Heart left ventricle (tissue), 16 donors: ENCODE data around the gene PATJ. TPM values are rescaled to one million over a fixed set of nuclear protein-coding genes. Genes with fewer than 3 reads are reported as not detected.
"Not testable (repeated sequence)": the region's sequence is repeated elsewhere in the genome, so short reads cannot be mapped to it uniquely, and the experiment has no call there.

Experiments used
- ATAC-seq, 4 donors: fragments of 200-7000 bp; cut with Tn5 transposase; one replicate each; pipeline ENCODE4 v1.9.1; 2020 to 2022; ENCODE audit warnings: moderate library complexity in 4 of 4, mild to moderate bottlenecking in 3 of 4, moderate number of reproducible peaks in 1 of 4
- DNase-seq, 5 donors: peaks; one replicate each; pipeline ENCODE4 v3.0.0-alpha.2; 2020
- H3K27ac ChIP-seq, 12 donors: fragments of 200-600 bp; sonication (generic) in 4 of 12; one replicate each; pipeline versions ENCODE4 v1.5.0 to v1.8.0; 2016 to 2022; ENCODE audit warnings: mild to moderate bottlenecking in 2 of 12
- H3K27me3 ChIP-seq, 9 donors: fragments of 200-600 bp; sonication (generic) in 2 of 9; one replicate each; pipeline versions ENCODE4 v1.5.1 to v1.8.0; 2016 to 2022; ENCODE audit warnings: mild to moderate bottlenecking in 3 of 9
- H3K36me3 ChIP-seq, 9 donors: fragments of 200-600 bp; sonication (generic) in 2 of 9; one replicate each; pipeline versions ENCODE4 v1.5.0 to v1.8.0; 2018 to 2022; ENCODE audit warnings: mild to moderate bottlenecking in 2 of 9
- H3K4me1 ChIP-seq, 12 donors: fragments of 200-600 bp; sonication (generic) in 4 of 12; one replicate each; pipeline versions ENCODE4 v1.5.0 to v1.8.0; 2016 to 2022; ENCODE audit warnings: mild to moderate bottlenecking in 3 of 12
- H3K4me3 ChIP-seq, 12 donors: fragments of 200-600 bp; sonication (generic) in 4 of 12; one replicate each; pipeline versions ENCODE4 v1.5.0 to v1.8.0; 2017 to 2022; ENCODE audit warnings: mild to moderate bottlenecking in 9 of 12, moderate library complexity in 4 of 12
- H3K9me3 ChIP-seq, 12 donors: fragments of 200-600 bp; sonication (generic) in 4 of 12; one replicate each; pipeline versions ENCODE4 v1.5.0 to v1.8.0; 2016 to 2022; ENCODE audit warnings: mild to moderate bottlenecking in 1 of 12
- CTCF ChIP-seq, 12 donors: fragments of 200-600 bp; sonication (generic) in 4 of 12; IDR thresholded peaks; one replicate each; pipeline versions ENCODE4 v1.5.0 to v1.8.0; 2018 to 2022; ENCODE audit warnings: antibody characterized with exemption in 12 of 12, mild to moderate bottlenecking in 5 of 12
- POLR2A ChIP-seq, 2 donors: fragments of 450-650 bp; IDR thresholded peaks; one replicate each; pipeline ENCODE4 v1.6.1; 2017; ENCODE audit warnings: antibody characterized with exemption in 2 of 2, mild to moderate bottlenecking in 2 of 2, moderate library complexity in 2 of 2
- WGBS, 4 donors: extraction: QIAGEN DNeasy Blood & Tissue Kit in 2 of 4; methylation state at CpG; one replicate each; pipeline versions ENCODE4 v1.1.5 to v1.1.7; 2013 to 2018; 5-methylcytosine and 5-hydroxymethylcytosine counted together
- intact Hi-C, 10 donors: fragments of 100-400 bp; cut with DNase I; formaldehyde crosslinking; loops; one replicate each; pipeline versions ENCODE4 v1.11.1 to v1.14.2; 2022
- polyA plus RNA-seq, 2 donors: library from polyadenylated mRNA; stranded (reverse); fragments of 200-250 nt; gene quantifications; one replicate each; pipeline ENCODE4 v1.2.3, GENCODE V29; 2013
- total RNA-seq, 9 donors: library from RNA; depleted of rRNA in 2 of 9; stranded (reverse); fragments of >200 nt in 2 of 9; fragmentation: NEBNext Ultra II Directional in 3 of 9; extraction: Animal tissue kit (Norgen Biotek cat#: 25700) in 3 of 9; gene quantifications; one replicate each; pipeline versions ENCODE4 v1.1.0 to v1.2.4, GENCODE V29; 2016 to 2023
- donor health status: ischemic (EF 13 %, LVEDD 7.1; RV severe dilation, severe dysfunction).
- donor health status: healthy with polysubstance abuse.
- donor health status: DM: no; HTN: yes; CAD: no.
- donor health status: DM: no; HTN: no; CAD: no.
- donor health status: ischemic (EF 25% LVEDD 6.9; RV normal size, moderate dysfunction).
- donor health status: ischemic (EF 25% LVEDD 5.7; RV mildly dilated, moderate dysfunction).
- donor health status: healthy.
- donor health status: DM: yes; HTN: yes; CAD: no.
- donor health status: ischemic (EF 35%, LVEDD 5.7; RV mildly dilated, moderate dysfunction).
- donor health status: nonischemic (EF 11% LVEDD 7.7; RV severe dilation, severe dysfunction).
- donor health status: DM: yes; HTN: yes; CAD: no.
- donor health status: PGD.
- donor health status: ischemic (EF 29% LVEDD 5.4; RV normal size, mild dysfunction).
- donor health status: nonischemic (EF 23%, LVEDD 6.1; RV moderate dilation, normal function).

PATJ gene
- total and polyA plus RNA-seq, 11 donors, result 6.6 to 190 (median 105) TPM

GRCh38 chr1:61782771-61783170 is 40.5 kb downstream of the PATJ start:
- H3K4me1 ChIP-seq, result no peaks in the 10 kb centered on the region
- intact Hi-C loops, result no loop called here
- H3K4me3 ChIP-seq, result no peak overlapping the region
- no peaks in the 10 kb centered on the region for H3K9me3 ChIP-seq
- 86 to 96% (median 90%) methylated on average over 4 of the region's 4 CpGs for WGBS, 4 donors
- H3K27me3 ChIP-seq, result no peaks in the 10 kb centered on the region
- DNase-seq (no peak), ATAC-seq (no peak)
- peaks cover 0 to 3% (median 1%) of the 10 kb centered on the region in 9 donors for H3K36me3 ChIP-seq
- no peak for TF ChIP-seq POLR2A (IDR thresholded peaks at IDR 0.05)
- no peak for TF ChIP-seq CTCF (IDR thresholded peaks at IDR 0.05)
- H3K27ac ChIP-seq, result peak overlapping the region in 1 of 12 donors; percentile 34

GRCh38 chr1:61784726-61785125 is 42.4 kb downstream of the PATJ start:
- Histone ChIP-seq H3K4me3 (no peak overlapping the region), H3K27me3 (no peaks in the 10 kb centered on the region), H3K9me3 (no peaks in the 10 kb centered on the region), H3K27ac (no peak overlapping the region), H3K36me3 (peaks cover 0 to 12% (median 5%) of the 10 kb centered on the region in 9 donors), H3K4me1 (no peaks in the 10 kb centered on the region)
- ATAC-seq (no peak), DNase-seq (no peak)
- TF ChIP-seq CTCF (IDR thresholded peaks at IDR 0.05) (no peak), POLR2A (IDR thresholded peaks at IDR 0.05) (no peak)
- intact Hi-C loops, result no loop called here
- WGBS, 4 donors, result 97 to 100% (median 98%) methylated on average over 2 of the region's 2 CpGs

GRCh38 chr1:61790837-61791236 is 48.6 kb downstream of the PATJ start:
- no peak for DNase-seq
- intact Hi-C loops, result no loop called here
- Histone ChIP-seq H3K4me1 (no peaks in the 10 kb centered on the region), H3K9me3 (no peaks in the 10 kb centered on the region), H3K36me3 (peaks cover 0 to 25% (median 5%) of the 10 kb centered on the region in 9 donors), H3K27me3 (no peaks in the 10 kb centered on the region), H3K27ac (no peak overlapping the region), H3K4me3 (no peak overlapping the region)
- TF ChIP-seq CTCF (IDR thresholded peaks at IDR 0.05) (no peak), POLR2A (IDR thresholded peaks at IDR 0.05) (no peak)
- WGBS, 4 donors, result 88 to 96% (median 93%) methylated on average over 3 of the region's 3 CpGs
- ATAC-seq, result no peak

- intact Hi-C loops, result no loop called here
- ATAC-seq (no peak), DNase-seq (no peak)
- H3K4me3 ChIP-seq, result no peak overlapping the region
- H3K4me1 ChIP-seq, result no peaks in the 10 kb centered on the region
- no peaks in the 10 kb centered on the region for H3K9me3 ChIP-seq
- no peak for TF ChIP-seq POLR2A (IDR thresholded peaks at IDR 0.05)
- peaks cover 0 to 44% (median 18%) of the 10 kb centered on the region in 9 donors for H3K36me3 ChIP-seq
- 82 to 94% (median 87%) methylated on average over 10 of the region's 10 CpGs for WGBS, 4 donors
- H3K27ac ChIP-seq, result no peak overlapping the region
- no peaks in the 10 kb centered on the region for H3K27me3 ChIP-seq
Observed at GRCh38 chr1:61797045-61797755, 54.9 kb downstream of the PATJ start.

GRCh38 chr1:61801047-61801446 is 58.8 kb downstream of the PATJ start:
- intact Hi-C loops, H3K4me3 ChIP-seq, H3K27me3 ChIP-seq, H3K4me1 ChIP-seq, H3K9me3 ChIP-seq, ATAC-seq, H3K27ac ChIP-seq, DNase-seq: not testable (repeated sequence)
- WGBS, 4 donors, result 96 to 100% (median 99%) methylated on average over 1 of the region's 1 CpG
- peaks cover 0 to 54% (median 18%) of the 10 kb centered on the region in 9 donors for H3K36me3 ChIP-seq
